OCI-M1 (cell line): ENCODE data around the gene HINT2.

ENCODE experiments used
- DNase-seq: peaks from one replicate; lab custom pipeline; 2025; lab: John Stamatoyannopoulos, UW

Gene HINT2

GRCh38 chr9:35774907-35775635 lies 39.8 kb downstream of the HINT2 start:
- no peak for DNase-seq

GRCh38 chr9:35771943-35772342 lies 42.9 kb downstream of the HINT2 start:
- DNase-seq = no peak

- DNase-seq = peak; percentile 21
These were observed 43.3 kb downstream of the HINT2 start for GRCh38 chr9:35771534-35771933.

GRCh38 chr9:35771075-35771433 lies 43.8 kb downstream of the HINT2 start:
- no peak for DNase-seq

GRCh38 chr9:35769763-35770162 lies 45.1 kb downstream of the HINT2 start:
- DNase-seq = no peak

- no peak for DNase-seq
These were observed 47.4 kb downstream of the HINT2 start for GRCh38 chr9:35767458-35767857.

GRCh38 chr9:35766997-35767396 lies 47.8 kb downstream of the HINT2 start:
- DNase-seq = peak; percentile 16

GRCh38 chr9:35763803-35764202 lies 51.0 kb downstream of the HINT2 start:
- peak; percentile 40 for DNase-seq

GRCh38 chr9:35763181-35763580 lies 51.7 kb downstream of the HINT2 start:
- DNase-seq = no peak
